C4-2B (cell line): Measurements from ENCODE around the gene AGBL4.

Source experiments
- ZFX ChIP-seq: fragments of 450-650 bp; IDR thresholded peaks from 2 replicates; pipeline ENCODE4 v1.6.1; 2017
- TF ChIP-seq, protein P1 (sequence below): fragments of 450-650 bp; conservative IDR thresholded peaks from 2 replicates; pipeline ENCODE4 v1.5.1; 2017; ENCODE audit warnings: mild to moderate bottlenecking

DNA sequence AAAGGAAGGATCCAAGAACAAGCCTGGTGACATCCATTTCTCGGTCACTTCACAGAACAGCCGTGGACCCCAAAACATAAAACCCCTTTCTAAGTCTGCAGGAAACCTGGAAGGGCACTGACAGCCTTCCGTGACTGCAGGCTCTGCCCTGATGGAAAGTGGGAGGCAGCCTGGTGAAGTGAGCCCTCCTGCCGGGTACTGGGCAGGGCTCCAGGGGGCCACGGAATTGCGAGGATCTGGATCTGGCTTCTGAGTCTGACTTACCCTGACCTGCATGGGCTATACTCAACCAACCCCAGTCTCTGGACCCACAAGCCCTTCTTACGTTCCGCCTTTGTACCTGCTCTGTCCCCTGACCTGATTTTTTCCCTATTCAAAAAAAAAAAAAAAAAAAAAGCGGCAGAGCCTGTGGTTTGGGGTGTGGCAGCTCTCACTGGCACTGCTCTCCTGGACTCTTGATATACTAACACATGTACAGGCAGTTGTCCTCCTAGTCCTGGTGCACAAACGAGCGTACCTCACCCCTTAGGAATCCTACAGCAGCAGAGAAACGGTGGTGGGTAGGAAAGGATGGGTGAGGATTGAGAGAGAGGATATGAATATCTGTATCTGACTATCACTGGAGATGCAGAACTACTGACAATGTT lies 1330.0 kb downstream of the AGBL4 start:
- TF ChIP-seq, protein P1, sequence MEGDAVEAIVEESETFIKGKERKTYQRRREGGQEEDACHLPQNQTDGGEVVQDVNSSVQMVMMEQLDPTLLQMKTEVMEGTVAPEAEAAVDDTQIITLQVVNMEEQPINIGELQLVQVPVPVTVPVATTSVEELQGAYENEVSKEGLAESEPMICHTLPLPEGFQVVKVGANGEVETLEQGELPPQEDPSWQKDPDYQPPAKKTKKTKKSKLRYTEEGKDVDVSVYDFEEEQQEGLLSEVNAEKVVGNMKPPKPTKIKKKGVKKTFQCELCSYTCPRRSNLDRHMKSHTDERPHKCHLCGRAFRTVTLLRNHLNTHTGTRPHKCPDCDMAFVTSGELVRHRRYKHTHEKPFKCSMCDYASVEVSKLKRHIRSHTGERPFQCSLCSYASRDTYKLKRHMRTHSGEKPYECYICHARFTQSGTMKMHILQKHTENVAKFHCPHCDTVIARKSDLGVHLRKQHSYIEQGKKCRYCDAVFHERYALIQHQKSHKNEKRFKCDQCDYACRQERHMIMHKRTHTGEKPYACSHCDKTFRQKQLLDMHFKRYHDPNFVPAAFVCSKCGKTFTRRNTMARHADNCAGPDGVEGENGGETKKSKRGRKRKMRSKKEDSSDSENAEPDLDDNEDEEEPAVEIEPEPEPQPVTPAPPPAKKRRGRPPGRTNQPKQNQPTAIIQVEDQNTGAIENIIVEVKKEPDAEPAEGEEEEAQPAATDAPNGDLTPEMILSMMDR = no peak
- no peak for TF ChIP-seq ZFX
